HepG2 (cell line): ENCODE measurements around the gene ANKS3. TPM values are rescaled to one million over a fixed set of nuclear protein-coding genes. Genes with fewer than 3 reads are reported as not detected.
A peak's percentile ranks its signal among the peaks of the same experiment; 100 is the strongest.

Source experiments
- ATAC-seq: fragments of 200-7000 bp; cut with Tn5 transposase; 3 replicates; pipeline ENCODE4 v1.9.1; 2020; ENCODE audit warnings: mild to moderate bottlenecking, moderate library complexity
- BruUV-seq: library from RNA; stranded (reverse); fragments of 400-500 nt; replicated peaks from 2 replicates; lab custom pipeline; 2021; lab: Mats Ljungman, UMichigan
- CTCF ChIA-PET: fragments of 300-600 bp; formaldehyde crosslinking; extraction: SDS; loops from one replicate; lab custom pipeline; 2021; ENCODE audit warnings: low total read pairs, inconsistent platforms, low intra/inter-chr PET ratio; lab: Yijun Ruan, JAX
- POLR2A ChIA-PET: fragments of 350-600 bp; sonication (Branson Sonifier 250); formaldehyde crosslinking; loops from one replicate; lab custom pipeline; 2020; ENCODE audit warnings: antibody characterized with exemption, inconsistent platforms; lab: Yijun Ruan, JAX
- DNase-seq: peaks from one replicate; pipeline ENCODE4 v3.0.0-alpha.2; 2015; ENCODE audit warnings: low spot score
- FAIRE-seq: peaks from 3 replicates; lab custom pipeline; 2011; peaks lifted over from hg19 to GRCh38; lab: Jason Lieb, UNC
- H2AFZ ChIP-seq: one replicate; pipeline ENCODE4 v1.6.1; 2011; ENCODE audit warnings: low read length, inconsistent platforms
- H3K27ac ChIP-seq: fragments of 300-600 bp; 3 replicates; pipeline ENCODE4 v1.8.0; 2011; ENCODE audit warnings: mixed run types, mild to moderate bottlenecking, mixed read lengths, low read length, inconsistent platforms; ENCODE audit not compliant: insufficient read depth; ENCODE audit errors: extremely low read length
- H3K27me3 ChIP-seq, 2 experiments: fragments of 200-600 bp in 1 of 2; 2 replicates in 1 of 2; 3 replicates in 1 of 2; pipeline versions ENCODE4 v1.6.0 to v1.8.0; 2011; ENCODE audit warnings: low read length in 2 of 2, mild to moderate bottlenecking in 2 of 2, moderate library complexity in 2 of 2, inconsistent platforms in 1 of 2; ENCODE audit not compliant: insufficient read depth in 2 of 2, control insufficient read depth in 1 of 2
- H3K36me3 ChIP-seq, 2 experiments: fragments of 200-600 bp in 1 of 2; replicated peaks in 1 of 2; 2 replicates in 1 of 2; 3 replicates in 1 of 2; pipeline versions ENCODE4 v1.5.1 to v1.8.0; 2011; ENCODE audit warnings: low read length in 2 of 2, inconsistent platforms in 1 of 2; ENCODE audit not compliant: insufficient read depth in 2 of 2, control insufficient read depth in 1 of 2
- H3K4me1 ChIP-seq: 2 replicates; pipeline ENCODE4 v1.5.1; 2012; ENCODE audit warnings: low read length, inconsistent platforms; ENCODE audit not compliant: insufficient read depth
- H3K4me2 ChIP-seq: 2 replicates; pipeline ENCODE4 v1.6.0; 2011; ENCODE audit warnings: low read depth, low read length, inconsistent platforms
- H3K4me3 ChIP-seq, 3 experiments: fragments of 200-600 bp in 1 of 3; sonication (generic), shearing (Covaris generic) in 1 of 3; replicated peaks in 1 of 3; 2 replicates each; pipeline ENCODE4 v1.5.1; 2011 to 2016; ENCODE audit warnings: low read length in 3 of 3, inconsistent platforms in 2 of 3, low read depth in 2 of 3, mild to moderate bottlenecking in 2 of 3, control low read depth in 1 of 3, mixed read lengths in 1 of 3; ENCODE audit not compliant: insufficient read depth in 1 of 3
- H3K79me2 ChIP-seq: one replicate; pipeline ENCODE4 v1.6.1; 2011; ENCODE audit warnings: low read length, inconsistent platforms; ENCODE audit not compliant: insufficient read depth
- H3K9ac ChIP-seq: 2 replicates; pipeline ENCODE4 v1.6.0; 2011; ENCODE audit warnings: mild to moderate bottlenecking, low read depth, low read length, inconsistent platforms; ENCODE audit not compliant: insufficient read depth
- H3K9me3 ChIP-seq: 2 replicates; pipeline ENCODE4 v1.5.1; 2012; ENCODE audit warnings: mild to moderate bottlenecking, low read length
- H4K20me1 ChIP-seq: 2 replicates; pipeline ENCODE4 v1.6.0; 2011; ENCODE audit warnings: inconsistent platforms, mild to moderate bottlenecking, low read length, moderate library complexity; ENCODE audit not compliant: insufficient read depth
- AGO2 ChIP-seq: fragments of 200-400 bp; formaldehyde crosslinking; optimal IDR thresholded peaks from 2 replicates; pipeline ENCODE3; 2017; ENCODE audit warnings: mild to moderate bottlenecking, low read depth, low read length, moderate library complexity
- ATF7 ChIP-seq, 2 experiments: fragments of 450-650 bp in 1 of 2; sonication (generic) in 1 of 2; formaldehyde crosslinking in 1 of 2; IDR thresholded peaks; 2 replicates each; pipeline versions ENCODE4 v1.4.0 to v1.6.1; 2016 to 2020; ENCODE audit warnings: antibody characterized with exemption in 1 of 2, mild to moderate bottlenecking in 1 of 2, missing genetic modification reagents in 1 of 2
- KMT2B ChIP-seq: IDR thresholded peaks from 2 replicates; pipeline ENCODE4 v1.6.1; 2016; ENCODE audit warnings: missing genetic modification reagents, missing compliant biosample characterization
- ZNF205 ChIP-seq: IDR thresholded peaks from 2 replicates; pipeline ENCODE4 v1.6.1; 2018; ENCODE audit warnings: missing biosample characterization, missing genetic modification reagents
- ZNF639 ChIP-seq: conservative IDR thresholded peaks from 2 replicates; pipeline ENCODE4 v1.6.1; 2018; ENCODE audit warnings: missing genetic modification reagents
- WGBS: methylation state at CpG from one replicate; pipeline ENCODE4 v1.1.6; 2017; ENCODE audit warnings: low lambda C conversion rate; 5-methylcytosine and 5-hydroxymethylcytosine counted together
- in situ Hi-C: cut with HindIII; loops from 2 replicates; pipeline ENCODE4 v1.10.0; 2017; ENCODE audit warnings: low pct_unique_long_range_greater_than_20kb; ENCODE audit not compliant: extremely low pct_ligation_motif_present
- intact Hi-C: fragments of 100-400 bp; cut with micrococcal nuclease; formaldehyde crosslinking; loops from one replicate; pipeline ENCODE4 v1.10.0; 2022; ENCODE audit not compliant: unreplicated experiment
- polyA plus RNA-seq, 8 experiments: library from polyadenylated mRNA; depleted of rRNA in 3 of 8; stranded (reverse) in 7 of 8; unstranded in 1 of 8; fragments of >200 nt; fragmentation: Illumina TruSeq in 4 of 8; extraction: Trizol in 4 of 8; gene quantifications; 2 replicates each; pipeline versions ENCODE4 v1.2.1 to v1.2.3, GENCODE V29; 2011 to 2016; ENCODE audit warnings: low read depth in 4 of 8, missing spikeins in 1 of 8, mixed read lengths in 1 of 8; ENCODE audit not compliant: insufficient read depth in 1 of 8
- total RNA-seq, 5 experiments: library from RNA; depleted of rRNA; stranded (reverse); fragments of >200 nt; fragmentation: Illumina TruSeq; extraction: Trizol; gene quantifications; 2 replicates each; pipeline ENCODE4 v1.2.3, GENCODE V29; 2016; ENCODE audit warnings: low read depth in 1 of 5

The ANKS3 gene
- total and polyA plus RNA-seq, 2 of the 13 experiments (the other 11 are each of a cell fraction or from before 2014, with no cell fraction given): 11.4 to 15.9 TPM

GRCh38 chr16:4687946-4688673 lies 46.0 kb downstream of the ANKS3 start:
- no peak overlapping the region for H2AFZ ChIP-seq
- H3K4me2 ChIP-seq: no peak overlapping the region
- H3K27ac ChIP-seq: no peak overlapping the region
- no peak for ATAC-seq
- no peaks in the 10 kb centered on the region for H4K20me1 ChIP-seq
- WGBS: 96% methylated on average over 17 of the region's 39 CpGs
- ChIA-PET CTCF (no interaction called here), POLR2A (no interaction called here)
- FAIRE-seq: no peak
- H3K79me2 ChIP-seq: no peaks in the 10 kb centered on the region
- H3K4me3 ChIP-seq: no peak overlapping the region
- peaks cover 23 to 35% of the 10 kb centered on the region in 2 experiments; a peak in 4 of 5 replicates for H3K36me3 ChIP-seq
- no peaks in the 10 kb centered on the region for H3K27me3 ChIP-seq
- in situ Hi-C loops: no loop called here
- peaks cover 14% of the 10 kb centered on the region for H3K4me1 ChIP-seq
- TF ChIP-seq ZNF639 (CRISPR knock-in tag) (no peak), AGO2 (peak; percentile 55), ZNF205 (no peak)
- TF ChIP-seq, all 625 proteins: peak for 1
- intact Hi-C loops: no loop called here
- Histone ChIP-seq H3K9ac (no peak overlapping the region), H3K9me3 (no peaks in the 10 kb centered on the region)
- DNase-seq: no peak
- BruUV-seq: no TSS peak

- intact Hi-C loops: no loop called here
Observed at GRCh38 chr16:4687416-4687815, 46.7 kb downstream of the ANKS3 start.

More at GRCh38 chr16:4687416-4687815, 46.7 kb downstream of the ANKS3 start:
- Histone ChIP-seq H3K4me3 (no peak overlapping the region), H3K4me2 (no peak overlapping the region), H4K20me1 (no peaks in the 10 kb centered on the region), H3K27ac (no peak overlapping the region), H2AFZ (no peak overlapping the region), H3K27me3 (no peaks in the 10 kb centered on the region), H3K79me2 (no peaks in the 10 kb centered on the region), H3K36me3 (peaks cover 26 to 39% of the 10 kb centered on the region in 2 experiments; a peak in 4 of 5 replicates), H3K9me3 (no peaks in the 10 kb centered on the region), H3K9ac (no peak overlapping the region), H3K4me1 (peaks cover 7% of the 10 kb centered on the region)
- TF ChIP-seq ATF7 (IDR thresholded peaks at IDR 0.05) (no peak), ATF7 (CRISPR knock-in tag; IDR thresholded peaks at IDR 0.05) (no peak), KMT2B (CRISPR knock-in tag) (no peak)
- DNase-seq (no peak), FAIRE-seq (no peak), ATAC-seq (no peak)
- WGBS: 92% methylated on average over 6 of the region's 8 CpGs
- in situ Hi-C loops: no loop called here
- ChIA-PET CTCF (no interaction called here), POLR2A (no interaction called here)
- BruUV-seq: no TSS peak
